RWPE1 (cell line): ENCODE data around the gene WFDC12.
"Not testable (repeated sequence)": the region's sequence is repeated elsewhere in the genome, so short reads cannot be mapped to it uniquely, and the experiment has no call there.

Experiments used
- CTCF ChIA-PET: fragments of 350-600 bp; sonication (Branson Sonifier 250); formaldehyde crosslinking; extraction: SDS; loops from one replicate; lab custom pipeline; 2021; lab: Yijun Ruan, JAX
- POLR2A ChIA-PET: fragments of 400-600 bp; formaldehyde crosslinking; extraction: SDS; loops from one replicate; lab custom pipeline; 2020; ENCODE audit warnings: antibody characterized with exemption; ENCODE audit not compliant: low non-redundant PET; lab: Yijun Ruan, JAX
- DNase-seq: peaks from one replicate; pipeline ENCODE4 v3.0.0; 2012; ENCODE audit warnings: low spot score
- H3K27ac ChIP-seq: fragments of 450-650 bp; 2 replicates; pipeline ENCODE4 v1.5.1; 2017
- TF ChIP-seq, protein P1 (sequence below): fragments of 450-650 bp; conservative IDR thresholded peaks from 2 replicates; pipeline ENCODE4 v1.5.1; 2017; ENCODE audit warnings: low read depth, mild to moderate bottlenecking

Gene WFDC12, protein sequence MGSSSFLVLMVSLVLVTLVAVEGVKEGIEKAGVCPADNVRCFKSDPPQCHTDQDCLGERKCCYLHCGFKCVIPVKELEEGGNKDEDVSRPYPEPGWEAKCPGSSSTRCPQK

DNA sequence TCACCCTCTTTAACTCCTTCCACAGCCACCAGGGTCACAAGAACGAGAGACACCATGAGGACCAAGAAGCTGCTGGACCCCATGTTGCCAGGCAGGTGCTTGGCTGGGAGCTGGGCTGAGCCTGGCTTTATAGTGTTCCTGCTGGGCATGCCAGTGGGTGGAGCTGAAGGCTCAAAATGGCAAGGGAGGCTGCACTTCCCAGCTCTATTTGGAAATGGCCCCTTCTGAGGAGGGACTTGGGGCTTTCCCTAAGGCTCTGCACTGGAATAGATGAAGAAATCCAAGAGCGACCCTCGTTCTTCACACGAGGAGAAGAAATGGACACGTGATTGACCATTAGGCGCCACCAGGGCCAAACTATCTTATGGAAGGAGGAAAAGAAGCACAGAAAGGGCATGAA lies at the start of gene WFDC12:
Gene WFDC12 (minus strand): TSS at position 101 of the 400 bp plus-strand sequence. CDS start 18 bp downstream, at position 83.
- TF ChIP-seq, protein P1, sequence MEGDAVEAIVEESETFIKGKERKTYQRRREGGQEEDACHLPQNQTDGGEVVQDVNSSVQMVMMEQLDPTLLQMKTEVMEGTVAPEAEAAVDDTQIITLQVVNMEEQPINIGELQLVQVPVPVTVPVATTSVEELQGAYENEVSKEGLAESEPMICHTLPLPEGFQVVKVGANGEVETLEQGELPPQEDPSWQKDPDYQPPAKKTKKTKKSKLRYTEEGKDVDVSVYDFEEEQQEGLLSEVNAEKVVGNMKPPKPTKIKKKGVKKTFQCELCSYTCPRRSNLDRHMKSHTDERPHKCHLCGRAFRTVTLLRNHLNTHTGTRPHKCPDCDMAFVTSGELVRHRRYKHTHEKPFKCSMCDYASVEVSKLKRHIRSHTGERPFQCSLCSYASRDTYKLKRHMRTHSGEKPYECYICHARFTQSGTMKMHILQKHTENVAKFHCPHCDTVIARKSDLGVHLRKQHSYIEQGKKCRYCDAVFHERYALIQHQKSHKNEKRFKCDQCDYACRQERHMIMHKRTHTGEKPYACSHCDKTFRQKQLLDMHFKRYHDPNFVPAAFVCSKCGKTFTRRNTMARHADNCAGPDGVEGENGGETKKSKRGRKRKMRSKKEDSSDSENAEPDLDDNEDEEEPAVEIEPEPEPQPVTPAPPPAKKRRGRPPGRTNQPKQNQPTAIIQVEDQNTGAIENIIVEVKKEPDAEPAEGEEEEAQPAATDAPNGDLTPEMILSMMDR = no peak
- DNase-seq = no peak
- H3K27ac ChIP-seq = no peak within 1 kb of the TSS
- ChIA-PET POLR2A (no interaction called here), CTCF (interaction anchor here (0.8 to 2.9 kb wide), 2 partner anchors 15 to 647 kb away, joined by 3 to 17 read pairs; no protein-coding TSS in a partner anchor)

DNA sequence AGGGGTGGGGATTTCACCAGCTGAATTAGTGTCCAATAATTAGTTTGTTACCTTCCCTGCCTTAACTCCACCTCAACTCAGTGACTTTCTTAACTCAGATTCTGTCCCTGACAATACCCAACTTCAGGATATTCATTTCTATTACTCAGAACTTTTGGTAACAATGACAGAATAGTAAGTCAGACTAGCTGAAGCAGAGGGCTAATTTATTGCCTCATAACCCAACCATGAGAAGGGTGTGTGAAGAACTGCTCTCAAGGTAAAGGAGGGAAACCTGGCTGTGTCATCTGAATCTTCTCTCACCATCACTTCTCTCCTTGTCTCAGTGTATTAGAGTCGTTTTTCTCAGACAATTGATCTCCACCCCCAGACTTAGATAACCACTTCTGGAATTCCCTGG lies 49.3 kb upstream of the WFDC12 start:
- TF ChIP-seq, protein P1 = no peak
- POLR2A ChIA-PET = no interaction called here
- H3K27ac ChIP-seq = no peak overlapping the region
- CTCF ChIA-PET = interaction anchor here (0.6 kb wide), 1 partner anchor 63 kb away, joined by 3 read pairs; no protein-coding TSS in a partner anchor
- peak; percentile 42 for DNase-seq

DNA sequence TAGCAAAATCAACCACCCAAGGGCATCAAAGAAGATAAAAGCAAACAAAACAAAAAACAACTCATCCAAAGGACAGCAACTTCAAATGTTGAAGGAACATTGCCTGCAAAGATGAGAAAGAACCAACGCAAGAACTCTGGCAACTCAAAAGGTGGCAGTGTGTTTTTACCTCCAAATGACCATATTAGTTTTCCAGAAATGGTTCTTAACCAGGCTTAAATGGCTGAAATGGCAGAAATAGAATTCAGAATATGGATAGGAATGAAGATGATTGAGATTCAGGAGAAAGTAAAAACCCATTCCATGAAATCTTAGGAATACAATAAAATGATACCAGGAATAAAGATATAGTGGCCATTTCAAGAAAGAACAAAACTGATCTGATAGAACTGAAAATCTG lies 40.6 kb upstream of the WFDC12 start:
- TF ChIP-seq, protein P1 = no peak
- no peak for DNase-seq
- ChIA-PET POLR2A (no interaction called here), CTCF (interaction anchor here (0.6 kb wide), 1 partner anchor 121 kb away, joined by 4 read pairs; no protein-coding TSS in a partner anchor)
- H3K27ac ChIP-seq = no peak overlapping the region

DNA sequence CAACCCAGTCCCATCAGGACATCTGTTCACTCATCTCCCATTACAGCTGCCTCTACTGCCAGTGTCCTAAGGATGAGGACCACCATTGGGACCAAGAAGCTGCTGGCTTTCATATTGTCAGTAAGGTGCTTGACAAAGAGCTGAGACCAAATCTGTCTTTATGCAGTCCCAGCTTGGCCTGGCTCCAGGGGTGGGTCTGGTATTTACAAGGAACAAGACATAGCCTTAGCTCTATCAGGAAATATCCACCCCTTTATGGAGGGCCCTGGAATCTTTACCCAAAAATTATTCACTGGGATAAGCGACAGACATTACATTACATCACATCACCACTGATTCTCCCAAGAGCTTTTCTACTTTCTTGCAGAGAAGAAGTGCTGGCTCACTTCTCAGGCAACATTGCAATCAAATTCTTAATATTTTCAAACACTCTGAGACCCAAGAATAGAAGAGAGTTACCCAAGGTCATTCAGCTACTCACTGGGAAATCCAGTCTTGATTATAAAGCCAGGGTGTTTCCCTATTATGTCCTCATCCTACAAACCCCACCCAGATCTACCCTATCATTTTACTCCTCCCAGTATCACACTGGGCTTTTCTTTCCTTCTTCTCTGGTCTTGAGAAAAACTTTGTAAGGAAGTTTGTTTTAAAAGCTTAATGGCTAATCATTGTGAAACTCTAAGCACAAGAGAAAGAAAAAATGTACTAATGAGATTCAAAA lies 39.0 kb upstream of the WFDC12 start:
- H3K27ac ChIP-seq = no peak overlapping the region
- CTCF ChIA-PET = interaction anchor here (0.6 to 2.6 kb wide), 5 partner anchors 25 to 149 kb away, joined by 3 to 15 read pairs (median 4); no protein-coding TSS in a partner anchor
- TF ChIP-seq, protein P1 = no peak
- no peak for DNase-seq
- POLR2A ChIA-PET = no interaction called here

DNA sequence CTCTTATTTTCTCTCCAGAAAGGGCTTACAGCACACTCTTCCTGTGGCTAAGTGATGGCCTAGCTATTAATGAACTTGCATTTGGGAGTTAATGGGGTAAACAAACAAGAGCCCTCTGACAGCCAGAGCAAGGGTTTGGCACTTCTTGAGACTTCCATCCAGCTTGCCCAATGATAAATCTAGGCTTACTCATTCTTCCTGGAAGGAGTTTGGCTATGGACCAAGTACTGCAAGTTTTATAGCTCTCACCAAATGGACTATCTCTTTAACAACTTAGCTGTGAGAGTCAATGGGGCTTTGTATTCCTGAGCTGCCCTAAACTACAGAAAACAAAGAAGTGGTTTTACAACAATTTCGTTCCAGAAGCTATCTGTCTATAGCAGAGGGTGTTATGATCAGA lies 33.7 kb upstream of the WFDC12 start:
- TF ChIP-seq, protein P1 = no peak
- ChIA-PET CTCF (interaction anchor here (1.0 to 1.3 kb wide), 2 partner anchors 19 to 20 kb away, joined by 3 to 4 read pairs; no protein-coding TSS in a partner anchor), POLR2A (interaction anchor here (0.9 kb wide), 1 partner anchor 18 kb away, joined by 3 read pairs; no protein-coding TSS in a partner anchor)
- no peak overlapping the region for H3K27ac ChIP-seq
- peak; percentile 89 for DNase-seq

DNA sequence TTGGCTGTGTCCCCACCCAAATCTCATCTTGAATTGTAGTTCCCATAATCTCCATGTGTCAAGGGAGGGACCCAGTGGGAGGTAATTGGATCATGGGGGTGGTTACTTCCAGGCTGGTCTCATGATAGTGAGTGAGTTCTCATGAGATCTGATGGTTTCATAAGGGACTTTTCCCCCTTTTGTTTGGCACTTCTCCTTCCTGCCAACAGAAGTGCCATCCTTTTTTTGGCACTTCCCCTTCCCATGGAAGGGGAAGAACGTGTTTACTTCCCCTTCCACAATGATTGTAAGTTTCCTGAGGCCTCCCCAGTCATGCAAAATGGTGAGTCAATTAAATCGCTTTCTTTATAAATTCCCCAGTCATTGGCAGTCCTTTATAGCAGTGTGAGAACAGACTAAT lies 32.4 kb upstream of the WFDC12 start:
- POLR2A ChIA-PET = no interaction called here
- DNase-seq = no peak
- TF ChIP-seq, protein P1 = no peak
- H3K27ac ChIP-seq = no peak overlapping the region
- CTCF ChIA-PET = interaction anchor here (0.6 to 1.3 kb wide), 4 partner anchors 18 to 206 kb away, joined by 3 to 5 read pairs (median 3); no protein-coding TSS in a partner anchor

DNA sequence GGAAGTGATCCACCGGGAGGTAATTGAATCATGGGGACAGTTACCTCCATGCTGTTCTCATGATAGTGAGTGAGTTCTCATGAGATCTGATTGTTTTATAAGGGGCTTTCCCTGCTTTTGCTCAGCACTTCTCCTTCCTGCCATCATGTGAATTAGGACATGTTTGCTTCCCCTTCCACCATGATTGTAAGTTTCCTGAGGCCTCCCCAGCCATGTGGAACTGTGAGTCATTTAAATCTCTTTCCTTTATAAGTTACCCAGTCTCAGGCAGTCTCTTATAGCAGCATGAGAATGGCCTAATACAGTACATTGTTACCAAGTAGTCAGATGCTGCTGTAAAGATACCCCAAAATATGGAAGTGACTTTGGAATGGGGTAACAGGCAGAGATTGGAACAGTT lies 30.5 kb upstream of the WFDC12 start:
- H3K27ac ChIP-seq, CTCF ChIA-PET, DNase-seq, POLR2A ChIA-PET: not testable (repeated sequence)
